PC-9 (cell line): ENCODE data around the gene RUNX1. TPM values are rescaled to one million over a fixed set of nuclear protein-coding genes. Genes with fewer than 3 reads are reported as not detected.

Source experiments
- BruUV-seq: library from RNA; stranded (reverse); fragments of 400-500 nt; replicated peaks from 2 replicates; lab custom pipeline; 2021; lab: Mats Ljungman, UMichigan
- CTCF ChIA-PET: fragments of 300-600 bp; sonication (Branson Sonifier 250); formaldehyde crosslinking; loops from one replicate; lab custom pipeline; 2022; ENCODE audit warnings: antibody characterized with exemption; lab: Charles Lee
- POLR2A ChIA-PET: fragments of 300-600 bp; sonication (Branson Sonifier 250); formaldehyde crosslinking; loops from one replicate; lab custom pipeline; 2022; ENCODE audit warnings: antibody characterized with exemption; ENCODE audit not compliant: unreplicated experiment; lab: Charles Lee
- DNase-seq, 2 experiments: peaks; one replicate each; pipeline versions ENCODE4 v3.0.0 to v3.0.0-alpha.2; 2015 to 2022; ENCODE audit warnings: mixed read lengths in 1 of 2
- H2AFZ ChIP-seq: fragments of 200-600 bp; sonication (generic); 2 replicates; pipeline ENCODE4 v1.8.1; 2017; ENCODE audit warnings: antibody characterized with exemption
- H3F3A ChIP-seq: fragments of 200-600 bp; sonication (generic); 2 replicates; pipeline ENCODE4 v1.8.1; 2017; ENCODE audit warnings: antibody characterized with exemption, mild to moderate bottlenecking, low read depth; ENCODE audit not compliant: insufficient read depth
- H3K27ac ChIP-seq: fragments of 200-600 bp; sonication (generic); 2 replicates; pipeline ENCODE4 v1.6.1; 2016; ENCODE audit warnings: mixed run types
- H3K27me3 ChIP-seq: fragments of 200-600 bp; sonication (generic); 2 replicates; pipeline ENCODE4 v1.6.1; 2016; ENCODE audit warnings: low read depth, mixed run types; ENCODE audit not compliant: insufficient read depth
- H3K36me3 ChIP-seq: fragments of 200-600 bp; sonication (generic); 2 replicates; pipeline ENCODE4 v1.6.1; 2016; ENCODE audit warnings: low read depth, mixed run types
- H3K4me1 ChIP-seq: fragments of 200-600 bp; sonication (generic); replicated peaks from 2 replicates; pipeline ENCODE4 v1.6.1; 2016; ENCODE audit warnings: mixed run types; ENCODE audit not compliant: insufficient read depth
- H3K4me2 ChIP-seq: fragments of 200-600 bp; sonication (generic); 2 replicates; pipeline ENCODE4 v1.6.1; 2017; ENCODE audit warnings: mixed run types
- H3K4me3 ChIP-seq: fragments of 200-600 bp; sonication (generic); 2 replicates; pipeline ENCODE4 v1.6.1; 2016; ENCODE audit warnings: mixed run types
- H3K79me2 ChIP-seq: fragments of 200-600 bp; sonication (generic); 2 replicates; pipeline ENCODE4 v1.6.1; 2017; ENCODE audit warnings: low read depth, mixed run types
- H3K9me2 ChIP-seq: fragments of 200-600 bp; sonication (generic); 2 replicates; pipeline ENCODE4 v1.8.1; 2017; ENCODE audit warnings: mild to moderate bottlenecking; ENCODE audit not compliant: insufficient read depth
- H3K9me3 ChIP-seq: fragments of 200-600 bp; sonication (generic); 2 replicates; pipeline ENCODE4 v1.8.1; 2016; ENCODE audit warnings: low read depth; ENCODE audit not compliant: insufficient read depth
- H4K20me1 ChIP-seq: fragments of 200-600 bp; sonication (generic); 2 replicates; pipeline ENCODE4 v1.8.1; 2017; ENCODE audit not compliant: insufficient read depth
- EZH2 ChIP-seq: fragments of 200-600 bp; sonication (generic); IDR thresholded peaks from 2 replicates; pipeline ENCODE4 v1.8.0; 2017; ENCODE audit warnings: antibody characterized with exemption, low read depth
- intact Hi-C: fragments of 100-400 bp; cut with micrococcal nuclease; formaldehyde crosslinking; loops from one replicate; pipeline ENCODE4 v1.10.0; 2022; ENCODE audit not compliant: unreplicated experiment
- total RNA-seq: library from RNA; stranded (reverse); gene quantifications from 2 replicates; pipeline ENCODE4 v1.2.3, GENCODE V29; 2021
- TF ChIP-seq, protein P1 (sequence below): fragments of 200-600 bp; sonication (generic); conservative IDR thresholded peaks from 2 replicates; pipeline ENCODE4 v1.6.1; 2017; ENCODE audit warnings: mixed run types, antibody characterized with exemption, mild to moderate bottlenecking, moderate library complexity

The RUNX1 gene
- total RNA-seq, 1 experiment from 2014 or later = 58.5 TPM

DNA sequence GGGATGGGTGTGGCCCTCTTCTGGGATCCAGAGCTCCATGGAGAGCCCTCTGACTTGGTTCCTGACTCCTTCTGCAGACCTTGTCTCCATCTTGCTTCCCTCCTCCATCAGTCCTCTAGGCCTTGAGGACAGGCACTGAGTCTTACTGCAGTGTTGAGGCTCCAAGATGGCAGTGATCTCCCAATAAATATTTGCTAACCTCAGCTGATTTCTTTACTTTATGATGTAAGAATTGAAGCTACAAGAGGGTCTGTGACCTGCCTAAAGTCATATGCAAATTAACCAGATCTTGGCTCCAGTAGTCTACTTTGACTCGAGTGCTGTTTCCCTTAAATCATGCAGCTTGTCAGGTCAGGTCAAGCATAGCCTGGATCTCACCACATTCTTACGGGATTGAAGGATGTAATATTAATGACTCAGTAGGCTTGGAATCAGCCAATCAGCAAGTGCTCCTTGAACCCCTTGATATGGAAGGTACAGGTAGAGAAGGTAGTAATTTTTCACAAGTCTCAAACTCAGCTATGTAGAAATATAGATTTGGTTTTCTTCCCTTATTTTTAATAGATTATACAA lies 287.3 kb downstream of the RUNX1 start:
- H3K9me2 ChIP-seq = no peaks in the 10 kb centered on the region
- TF ChIP-seq, protein P1, sequence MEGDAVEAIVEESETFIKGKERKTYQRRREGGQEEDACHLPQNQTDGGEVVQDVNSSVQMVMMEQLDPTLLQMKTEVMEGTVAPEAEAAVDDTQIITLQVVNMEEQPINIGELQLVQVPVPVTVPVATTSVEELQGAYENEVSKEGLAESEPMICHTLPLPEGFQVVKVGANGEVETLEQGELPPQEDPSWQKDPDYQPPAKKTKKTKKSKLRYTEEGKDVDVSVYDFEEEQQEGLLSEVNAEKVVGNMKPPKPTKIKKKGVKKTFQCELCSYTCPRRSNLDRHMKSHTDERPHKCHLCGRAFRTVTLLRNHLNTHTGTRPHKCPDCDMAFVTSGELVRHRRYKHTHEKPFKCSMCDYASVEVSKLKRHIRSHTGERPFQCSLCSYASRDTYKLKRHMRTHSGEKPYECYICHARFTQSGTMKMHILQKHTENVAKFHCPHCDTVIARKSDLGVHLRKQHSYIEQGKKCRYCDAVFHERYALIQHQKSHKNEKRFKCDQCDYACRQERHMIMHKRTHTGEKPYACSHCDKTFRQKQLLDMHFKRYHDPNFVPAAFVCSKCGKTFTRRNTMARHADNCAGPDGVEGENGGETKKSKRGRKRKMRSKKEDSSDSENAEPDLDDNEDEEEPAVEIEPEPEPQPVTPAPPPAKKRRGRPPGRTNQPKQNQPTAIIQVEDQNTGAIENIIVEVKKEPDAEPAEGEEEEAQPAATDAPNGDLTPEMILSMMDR = no peak
- TF ChIP-seq EZH2 = no peak
- intact Hi-C loops = no loop called here
- H3K27ac ChIP-seq = no peak overlapping the region
- H3K4me2 ChIP-seq = no peak overlapping the region
- no peak overlapping the region for H3K4me3 ChIP-seq
- H3K9me3 ChIP-seq = no peaks in the 10 kb centered on the region
- ChIA-PET POLR2A (no interaction called here), CTCF (no interaction called here)
- no peaks in the 10 kb centered on the region for H3K36me3 ChIP-seq
- no peaks in the 10 kb centered on the region for H4K20me1 ChIP-seq
- no peaks in the 10 kb centered on the region for H3F3A ChIP-seq
- no peak for DNase-seq
- no TSS peak for BruUV-seq
- H3K79me2 ChIP-seq = no peaks in the 10 kb centered on the region
- H3K27me3 ChIP-seq = no peaks in the 10 kb centered on the region
- H2AFZ ChIP-seq = no peak overlapping the region
- no peaks in the 10 kb centered on the region for H3K4me1 ChIP-seq

DNA sequence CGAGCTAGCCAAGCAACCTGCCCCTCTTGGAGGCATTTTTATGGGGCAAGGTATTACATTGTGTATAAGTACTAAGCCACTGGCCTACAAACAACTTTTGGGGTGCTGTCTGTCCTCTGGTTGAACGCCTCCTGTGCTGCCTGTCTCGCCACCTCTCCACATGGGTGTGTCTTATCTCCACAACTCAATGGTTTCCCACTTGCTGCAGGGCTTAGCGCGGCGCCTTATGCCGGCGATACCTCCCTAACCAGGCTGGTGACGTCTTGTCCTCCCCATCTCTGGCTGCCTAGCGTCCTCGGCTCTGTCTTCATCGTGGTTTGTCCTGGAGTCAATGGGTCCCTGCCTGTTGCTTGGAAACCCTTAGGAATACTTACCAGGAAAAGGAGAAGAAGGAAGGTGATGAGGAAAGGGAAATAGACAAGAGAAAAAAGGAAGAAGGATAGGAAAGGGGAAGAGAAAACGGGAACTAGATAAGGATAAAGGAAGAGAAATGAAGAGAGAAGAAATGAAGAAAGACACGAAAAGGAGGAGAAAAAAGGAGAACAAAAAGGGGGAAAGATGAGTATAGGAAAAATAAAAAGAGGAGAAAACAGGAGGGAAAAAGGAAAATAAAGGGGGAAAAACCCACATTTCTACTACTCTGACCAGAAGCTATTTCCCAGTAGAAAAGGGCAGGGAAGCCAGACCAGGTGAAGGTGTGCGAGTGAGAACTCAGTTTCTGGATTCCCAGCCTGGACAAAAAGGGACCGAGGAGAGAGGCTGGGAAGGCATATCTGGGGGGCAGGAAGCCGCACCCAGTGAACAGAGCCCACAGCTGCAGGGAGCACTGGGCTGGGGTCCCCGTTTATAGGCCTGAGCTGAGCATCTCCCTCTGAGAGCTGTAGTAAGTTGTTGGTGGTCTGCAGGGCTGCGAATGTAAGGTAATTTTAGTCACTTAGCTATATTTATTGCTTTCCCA lies 294.1 kb downstream of the RUNX1 start:
- Histone ChIP-seq H3K4me1 (no peaks in the 10 kb centered on the region), H3K27ac (no peak overlapping the region), H3K9me3 (no peaks in the 10 kb centered on the region), H3K79me2 (no peaks in the 10 kb centered on the region), H3K36me3 (no peaks in the 10 kb centered on the region), H3F3A (no peaks in the 10 kb centered on the region), H4K20me1 (no peaks in the 10 kb centered on the region), H3K9me2 (no peaks in the 10 kb centered on the region), H3K27me3 (no peaks in the 10 kb centered on the region), H3K4me2 (no peak overlapping the region), H2AFZ (no peak overlapping the region), H3K4me3 (no peak overlapping the region)
- POLR2A ChIA-PET = no interaction called here
- DNase-seq = no peak
- TF ChIP-seq, protein P1 = no peak
- no peak for TF ChIP-seq EZH2
- CTCF ChIA-PET = no interaction called here
- BruUV-seq = no TSS peak
- intact Hi-C loops = no loop called here

DNA sequence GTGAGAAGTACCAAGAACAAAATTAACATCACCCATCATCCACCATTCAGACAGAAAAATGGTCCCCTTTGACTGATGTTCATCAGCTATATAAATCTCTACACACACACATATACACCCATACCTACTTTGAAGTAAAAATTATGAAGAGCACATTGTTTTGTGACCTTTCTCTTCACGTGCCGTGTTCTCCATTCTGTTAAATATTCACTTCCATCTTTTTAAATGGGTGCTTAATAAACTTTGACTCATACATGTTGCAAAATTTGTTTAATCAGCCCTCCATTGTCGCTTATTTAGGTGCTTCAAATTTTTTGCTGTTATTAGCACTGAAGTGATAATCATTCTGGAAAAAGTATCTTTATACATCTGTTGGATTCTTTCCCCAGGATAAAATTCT lies 300.2 kb downstream of the RUNX1 start:
- no peak overlapping the region for H3K4me2 ChIP-seq
- H3K27ac ChIP-seq = no peak overlapping the region
- intact Hi-C loops = loop anchor here (5.0 kb wide), 1 partner anchor 763 kb away; no protein-coding TSS in a partner anchor
- TF ChIP-seq EZH2 = no peak
- TF ChIP-seq, protein P1 = no peak
- H4K20me1 ChIP-seq = no peaks in the 10 kb centered on the region
- no peak overlapping the region for H3K4me3 ChIP-seq
- no peak for DNase-seq
- BruUV-seq = no TSS peak
- ChIA-PET CTCF (no interaction called here), POLR2A (no interaction called here)
- no peaks in the 10 kb centered on the region for H3F3A ChIP-seq
- no peaks in the 10 kb centered on the region for H3K9me3 ChIP-seq
- no peak overlapping the region for H2AFZ ChIP-seq
- H3K79me2 ChIP-seq = no peaks in the 10 kb centered on the region
- no peaks in the 10 kb centered on the region for H3K9me2 ChIP-seq
- peaks cover 6% of the 10 kb centered on the region for H3K4me1 ChIP-seq
- H3K27me3 ChIP-seq = no peaks in the 10 kb centered on the region
- H3K36me3 ChIP-seq = no peaks in the 10 kb centered on the region
